Measurements from ENCODE around the gene ASRGL1.

- TF ChIP-seq, protein P1, sequence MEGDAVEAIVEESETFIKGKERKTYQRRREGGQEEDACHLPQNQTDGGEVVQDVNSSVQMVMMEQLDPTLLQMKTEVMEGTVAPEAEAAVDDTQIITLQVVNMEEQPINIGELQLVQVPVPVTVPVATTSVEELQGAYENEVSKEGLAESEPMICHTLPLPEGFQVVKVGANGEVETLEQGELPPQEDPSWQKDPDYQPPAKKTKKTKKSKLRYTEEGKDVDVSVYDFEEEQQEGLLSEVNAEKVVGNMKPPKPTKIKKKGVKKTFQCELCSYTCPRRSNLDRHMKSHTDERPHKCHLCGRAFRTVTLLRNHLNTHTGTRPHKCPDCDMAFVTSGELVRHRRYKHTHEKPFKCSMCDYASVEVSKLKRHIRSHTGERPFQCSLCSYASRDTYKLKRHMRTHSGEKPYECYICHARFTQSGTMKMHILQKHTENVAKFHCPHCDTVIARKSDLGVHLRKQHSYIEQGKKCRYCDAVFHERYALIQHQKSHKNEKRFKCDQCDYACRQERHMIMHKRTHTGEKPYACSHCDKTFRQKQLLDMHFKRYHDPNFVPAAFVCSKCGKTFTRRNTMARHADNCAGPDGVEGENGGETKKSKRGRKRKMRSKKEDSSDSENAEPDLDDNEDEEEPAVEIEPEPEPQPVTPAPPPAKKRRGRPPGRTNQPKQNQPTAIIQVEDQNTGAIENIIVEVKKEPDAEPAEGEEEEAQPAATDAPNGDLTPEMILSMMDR (IDR thresholded peaks at IDR 0.05), result no peak
- no peak for TF ChIP-seq POLR2A (IDR thresholded peaks at IDR 0.05)
Measured at GRCh38 chr11:62358273-62358672, 21.0 kb downstream of the ASRGL1 start.

Measured in uterus (tissue), 2 donors.